HepG2 (cell line): ENCODE results near the gene TTC38.

Experiments used
- BORCS8-MEF2B ChIP-seq: sonication (generic); formaldehyde crosslinking; IDR thresholded peaks from 2 replicates; pipeline ENCODE4 v1.8.0; 2022; ENCODE audit warnings: mild to moderate bottlenecking, missing genetic modification reagents
- ETV6 ChIP-seq: sonication (generic); formaldehyde crosslinking; conservative IDR thresholded peaks from 2 replicates; pipeline ENCODE4 v1.4.0; 2020; ENCODE audit warnings: missing genetic modification reagents
- HMG20B ChIP-seq: conservative IDR thresholded peaks from 2 replicates; pipeline ENCODE4 v1.6.1; 2016; ENCODE audit warnings: missing genetic modification reagents, missing compliant biosample characterization
- IRF2 ChIP-seq: IDR thresholded peaks from 2 replicates; pipeline ENCODE4 v1.6.1; 2018; ENCODE audit warnings: missing genetic modification reagents, missing compliant biosample characterization
- POLR2AphosphoS5 ChIP-seq: IDR thresholded peaks from 2 replicates; pipeline ENCODE4 v1.6.1; 2012; ENCODE audit warnings: low read depth, low read length
- SMC3 ChIP-seq: IDR thresholded peaks from 2 replicates; pipeline ENCODE4 v1.6.1; 2011; ENCODE audit warnings: low read length, improper control_type of control experiment
- TCF7L2 ChIP-seq: IDR thresholded peaks from 2 replicates; pipeline ENCODE4 v1.6.1; 2011; ENCODE audit warnings: mild to moderate bottlenecking, low read depth, low read length, moderate library complexity
- XRCC5 ChIP-seq: fragments of 200-400 bp; formaldehyde crosslinking; optimal IDR thresholded peaks from 2 replicates; pipeline ENCODE3; 2017; ENCODE audit warnings: mild to moderate bottlenecking, low read length
- ZNF263 ChIP-seq: sonication (generic); formaldehyde crosslinking; IDR thresholded peaks from 2 replicates; pipeline ENCODE4 v1.4.0; 2020; ENCODE audit warnings: missing genetic modification reagents
- ZNF589 ChIP-seq: sonication (generic); formaldehyde crosslinking; conservative IDR thresholded peaks from 2 replicates; pipeline ENCODE4 v1.8.0; 2022; ENCODE audit warnings: mild to moderate bottlenecking, moderate library complexity, missing genetic modification reagents
- TF ChIP-seq, protein P1 (sequence below): sonication (generic); formaldehyde crosslinking; IDR thresholded peaks from 2 replicates; pipeline ENCODE4 v1.4.0; 2020; ENCODE audit warnings: missing genetic modification reagents
- TF ChIP-seq, protein P2 (sequence below): sonication (generic); formaldehyde crosslinking; IDR thresholded peaks from 2 replicates; pipeline ENCODE4 v1.5.0; 2020; ENCODE audit warnings: mild to moderate bottlenecking, missing genetic modification reagents, moderate library complexity

DNA sequence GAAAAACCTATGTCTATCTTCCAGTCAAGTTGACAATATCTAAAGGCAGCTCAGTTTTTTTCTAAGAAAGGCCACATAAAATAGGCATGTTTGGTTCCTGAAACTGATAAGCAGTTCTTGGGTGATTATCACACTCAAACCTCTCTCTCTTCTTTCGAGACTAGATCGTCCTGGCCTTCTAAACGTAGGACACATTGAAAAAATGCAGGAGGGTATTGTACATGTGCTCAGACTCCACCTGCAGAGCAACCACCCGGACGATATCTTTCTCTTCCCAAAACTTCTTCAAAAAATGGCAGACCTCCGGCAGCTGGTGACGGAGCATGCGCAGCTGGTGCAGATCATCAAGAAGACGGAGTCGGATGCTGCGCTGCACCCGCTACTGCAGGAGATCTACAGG, 32.8 kb upstream of the TTC38 start:
- TF ChIP-seq TCF7L2 (no peak), SMC3 (no peak), ETV6 (no peak), ZNF589 (CRISPR knock-in tag) (no peak), XRCC5 (no peak), IRF2 (CRISPR knock-in tag) (no peak), BORCS8-MEF2B (CRISPR knock-in tag) (no peak), ZNF263 (no peak), POLR2AphosphoS5 (no peak), HMG20B (CRISPR knock-in tag) (no peak)
- TF ChIP-seq, protein P1, sequence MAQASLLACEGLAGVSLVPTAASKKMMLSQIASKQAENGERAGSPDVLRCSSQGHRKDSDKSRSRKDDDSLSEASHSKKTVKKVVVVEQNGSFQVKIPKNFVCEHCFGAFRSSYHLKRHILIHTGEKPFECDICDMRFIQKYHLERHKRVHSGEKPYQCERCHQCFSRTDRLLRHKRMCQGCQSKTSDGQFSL (CRISPR knock-in tag) = no peak
- TF ChIP-seq, protein P2, sequence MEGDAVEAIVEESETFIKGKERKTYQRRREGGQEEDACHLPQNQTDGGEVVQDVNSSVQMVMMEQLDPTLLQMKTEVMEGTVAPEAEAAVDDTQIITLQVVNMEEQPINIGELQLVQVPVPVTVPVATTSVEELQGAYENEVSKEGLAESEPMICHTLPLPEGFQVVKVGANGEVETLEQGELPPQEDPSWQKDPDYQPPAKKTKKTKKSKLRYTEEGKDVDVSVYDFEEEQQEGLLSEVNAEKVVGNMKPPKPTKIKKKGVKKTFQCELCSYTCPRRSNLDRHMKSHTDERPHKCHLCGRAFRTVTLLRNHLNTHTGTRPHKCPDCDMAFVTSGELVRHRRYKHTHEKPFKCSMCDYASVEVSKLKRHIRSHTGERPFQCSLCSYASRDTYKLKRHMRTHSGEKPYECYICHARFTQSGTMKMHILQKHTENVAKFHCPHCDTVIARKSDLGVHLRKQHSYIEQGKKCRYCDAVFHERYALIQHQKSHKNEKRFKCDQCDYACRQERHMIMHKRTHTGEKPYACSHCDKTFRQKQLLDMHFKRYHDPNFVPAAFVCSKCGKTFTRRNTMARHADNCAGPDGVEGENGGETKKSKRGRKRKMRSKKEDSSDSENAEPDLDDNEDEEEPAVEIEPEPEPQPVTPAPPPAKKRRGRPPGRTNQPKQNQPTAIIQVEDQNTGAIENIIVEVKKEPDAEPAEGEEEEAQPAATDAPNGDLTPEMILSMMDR (CRISPR knock-in tag) = no peak
